Measurements from ENCODE around the gene TMC4.
"Not testable (repeated sequence)": the region's sequence is repeated elsewhere in the genome, so short reads cannot be mapped to it uniquely, and the experiment has no call there.

Gene TMC4

DNA sequence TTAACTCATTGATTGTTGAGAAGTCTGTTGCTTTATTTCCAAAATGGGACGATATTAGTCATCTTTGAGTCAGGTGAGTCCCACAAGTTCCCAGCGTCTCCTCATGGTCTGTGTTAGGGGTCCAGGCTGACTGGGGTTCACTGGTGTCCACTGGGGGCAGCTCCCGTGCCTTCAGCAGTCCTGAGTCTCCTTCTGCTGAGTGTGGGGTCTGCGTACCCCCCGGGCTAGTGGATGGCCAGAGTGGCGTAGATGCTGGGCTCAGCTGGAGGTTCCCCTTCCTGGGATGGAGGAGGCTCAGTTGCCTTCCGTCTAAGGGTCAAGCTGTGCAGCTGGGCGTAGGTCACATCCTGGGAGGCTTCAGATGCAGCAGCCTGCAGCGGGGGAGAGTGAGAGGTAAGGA, 43.9 kb upstream of the TMC4 start:
- TF ChIP-seq, protein P1, sequence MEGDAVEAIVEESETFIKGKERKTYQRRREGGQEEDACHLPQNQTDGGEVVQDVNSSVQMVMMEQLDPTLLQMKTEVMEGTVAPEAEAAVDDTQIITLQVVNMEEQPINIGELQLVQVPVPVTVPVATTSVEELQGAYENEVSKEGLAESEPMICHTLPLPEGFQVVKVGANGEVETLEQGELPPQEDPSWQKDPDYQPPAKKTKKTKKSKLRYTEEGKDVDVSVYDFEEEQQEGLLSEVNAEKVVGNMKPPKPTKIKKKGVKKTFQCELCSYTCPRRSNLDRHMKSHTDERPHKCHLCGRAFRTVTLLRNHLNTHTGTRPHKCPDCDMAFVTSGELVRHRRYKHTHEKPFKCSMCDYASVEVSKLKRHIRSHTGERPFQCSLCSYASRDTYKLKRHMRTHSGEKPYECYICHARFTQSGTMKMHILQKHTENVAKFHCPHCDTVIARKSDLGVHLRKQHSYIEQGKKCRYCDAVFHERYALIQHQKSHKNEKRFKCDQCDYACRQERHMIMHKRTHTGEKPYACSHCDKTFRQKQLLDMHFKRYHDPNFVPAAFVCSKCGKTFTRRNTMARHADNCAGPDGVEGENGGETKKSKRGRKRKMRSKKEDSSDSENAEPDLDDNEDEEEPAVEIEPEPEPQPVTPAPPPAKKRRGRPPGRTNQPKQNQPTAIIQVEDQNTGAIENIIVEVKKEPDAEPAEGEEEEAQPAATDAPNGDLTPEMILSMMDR (IDR thresholded peaks at IDR 0.05) = no peak
- no peak for DNase-seq
- H3K27ac ChIP-seq = no peak overlapping the region
- peaks cover 0 to 14% of the 10 kb centered on the region in 2 donors for H3K27me3 ChIP-seq
- peaks cover 0 to 12% (median 0%) of the 10 kb centered on the region in 3 donors for H3K36me3 ChIP-seq
- no peaks in the 10 kb centered on the region for H3K9me3 ChIP-seq
- no peaks in the 10 kb centered on the region for H3K4me1 ChIP-seq
- H3K4me3 ChIP-seq = no peak overlapping the region
- intact Hi-C loops (cut with DNase I; ENCODE audit: low total_unique reads) = no loop called here

DNA sequence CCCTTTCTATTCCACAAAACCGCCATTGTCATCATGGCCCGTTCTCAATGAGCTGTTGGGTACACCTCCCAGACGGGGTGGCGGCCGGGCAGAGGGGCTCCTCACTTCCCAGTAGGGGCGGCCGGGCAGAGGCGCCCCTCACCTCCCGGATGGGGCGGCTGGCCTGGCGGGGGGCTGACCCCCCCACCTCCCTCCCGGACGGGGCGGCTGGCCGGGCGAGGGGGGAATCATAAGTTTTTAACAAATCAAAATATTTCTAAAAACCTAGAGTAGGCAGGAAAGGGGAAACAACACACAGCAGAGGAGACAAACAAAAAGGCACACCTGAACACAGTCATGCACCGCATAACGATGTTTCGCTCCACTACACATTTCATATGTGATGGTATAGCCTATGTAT, 41.8 kb upstream of the TMC4 start:
- H3K27ac ChIP-seq = not testable (repeated sequence)
- peaks cover 0 to 12% (median 0%) of the 10 kb centered on the region in 3 donors for H3K36me3 ChIP-seq

DNA sequence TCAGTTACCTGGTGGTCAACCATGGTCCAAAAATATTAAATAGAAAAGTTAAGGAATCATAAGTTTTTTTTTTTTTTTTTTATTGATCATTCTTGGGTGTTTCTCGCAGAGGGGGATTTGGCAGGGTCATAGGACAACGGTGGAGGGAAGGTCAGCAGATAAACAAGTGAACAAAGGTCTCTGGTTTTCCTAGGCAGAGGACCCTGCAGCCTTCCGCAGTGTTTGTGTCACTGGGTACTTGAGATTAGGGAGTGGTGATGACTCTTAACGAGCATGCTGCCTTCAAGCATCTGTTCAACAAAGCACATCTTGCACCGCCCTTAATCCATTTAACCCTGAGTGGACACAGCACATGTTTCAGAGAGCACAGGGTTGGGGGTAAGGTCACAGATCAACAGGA, 41.3 kb upstream of the TMC4 start:
- H3K36me3 ChIP-seq; H3K9me3 ChIP-seq; H3K27ac ChIP-seq; H3K4me3 ChIP-seq; H3K27me3 ChIP-seq; DNase-seq; intact Hi-C loops (cut with DNase I; ENCODE audit: low total_unique reads): not testable (repeated sequence)
- H3K4me1 ChIP-seq = peaks cover 4 to 12% (median 9%) of the 10 kb centered on the region in 4 donors

More for the DNA sequence above, 41.8 kb upstream of the TMC4 start:
- H3K9me3 ChIP-seq; DNase-seq; H3K27me3 ChIP-seq; intact Hi-C loops (cut with DNase I; ENCODE audit: low total_unique reads); H3K4me1 ChIP-seq; H3K4me3 ChIP-seq: not testable (repeated sequence)

DNA sequence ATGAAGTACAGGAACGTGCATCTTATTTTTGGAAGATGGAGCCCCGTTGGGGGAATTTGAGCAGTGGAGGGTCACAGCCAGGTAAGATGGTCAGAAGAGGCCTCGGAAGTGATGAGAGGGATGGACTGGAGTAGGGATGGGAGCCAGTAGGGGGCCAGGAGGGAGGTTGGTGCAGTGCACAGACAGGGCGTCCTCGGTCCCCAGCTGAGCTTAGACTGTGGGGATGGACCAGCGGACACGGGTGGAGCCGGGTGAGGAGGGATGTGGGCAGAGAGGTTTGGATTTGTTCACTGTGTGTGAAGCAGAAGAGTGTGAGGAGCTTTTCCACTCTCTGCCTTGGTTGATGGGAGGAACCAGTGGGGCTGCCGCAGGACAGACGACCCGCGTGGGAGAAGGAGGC, 38.3 kb upstream of the TMC4 start:
- DNase-seq = no peak
- no peaks in the 10 kb centered on the region for H3K27me3 ChIP-seq
- no peak overlapping the region for H3K27ac ChIP-seq

DNA sequence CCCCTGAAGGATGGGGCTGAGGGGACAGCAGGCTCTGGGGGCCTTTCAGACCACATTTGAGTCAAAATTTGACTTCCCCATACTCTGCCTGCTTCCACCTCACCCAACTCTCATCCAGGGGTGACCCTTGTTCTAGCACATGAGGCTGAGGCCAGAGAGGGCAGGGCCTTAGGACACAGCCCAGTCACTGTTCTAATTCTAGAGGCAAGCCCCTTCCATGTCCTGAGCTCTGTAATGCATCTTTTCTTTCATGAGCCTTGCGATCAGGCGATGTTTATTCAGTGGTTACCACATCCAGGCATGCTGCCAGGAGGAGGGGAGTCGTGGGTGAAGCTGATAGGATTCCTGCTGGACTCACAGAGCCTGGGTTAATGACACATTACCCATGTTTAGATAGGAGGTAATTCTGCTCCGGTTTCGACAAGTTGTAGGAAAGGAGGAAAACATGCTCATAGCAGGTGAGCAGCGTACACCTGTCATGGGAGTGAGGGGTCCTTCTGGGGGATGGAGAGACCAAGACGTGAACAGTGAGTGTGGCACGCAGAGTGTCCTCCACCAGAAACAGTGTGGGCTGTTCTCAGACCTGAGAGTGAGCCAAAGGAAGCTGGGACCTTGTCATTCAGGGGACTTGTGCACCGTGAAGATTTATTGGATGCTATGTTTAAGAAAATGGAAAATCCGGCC, 37.0 kb upstream of the TMC4 start:
- Histone ChIP-seq H3K27ac (peak overlapping the region; percentile 58 to 75), H3K27me3 (no peaks in the 10 kb centered on the region), H3K9me3 (no peaks in the 10 kb centered on the region), H3K36me3 (peaks cover 24 to 36% (median 31%) of the 10 kb centered on the region in 3 donors), H3K4me1 (peaks cover 6 to 22% (median 21%) of the 10 kb centered on the region in 4 donors), H3K4me3 (no peak overlapping the region)
- peak; percentile 91 to 93 for DNase-seq
- intact Hi-C loops (cut with DNase I; ENCODE audit: low total_unique reads) = no loop called here
- TF ChIP-seq, protein P1 (IDR thresholded peaks at IDR 0.05) = no peak

More for the DNA sequence above, 38.3 kb upstream of the TMC4 start:
- intact Hi-C loops (cut with DNase I; ENCODE audit: low total_unique reads) = no loop called here
- Histone ChIP-seq H3K9me3 (no peaks in the 10 kb centered on the region), H3K4me3 (no peak overlapping the region), H3K4me1 (peaks cover 6 to 19% (median 15%) of the 10 kb centered on the region in 4 donors), H3K36me3 (peaks cover 17 to 23% (median 22%) of the 10 kb centered on the region in 3 donors)
- TF ChIP-seq, protein P1 (IDR thresholded peaks at IDR 0.05) = no peak

DNA sequence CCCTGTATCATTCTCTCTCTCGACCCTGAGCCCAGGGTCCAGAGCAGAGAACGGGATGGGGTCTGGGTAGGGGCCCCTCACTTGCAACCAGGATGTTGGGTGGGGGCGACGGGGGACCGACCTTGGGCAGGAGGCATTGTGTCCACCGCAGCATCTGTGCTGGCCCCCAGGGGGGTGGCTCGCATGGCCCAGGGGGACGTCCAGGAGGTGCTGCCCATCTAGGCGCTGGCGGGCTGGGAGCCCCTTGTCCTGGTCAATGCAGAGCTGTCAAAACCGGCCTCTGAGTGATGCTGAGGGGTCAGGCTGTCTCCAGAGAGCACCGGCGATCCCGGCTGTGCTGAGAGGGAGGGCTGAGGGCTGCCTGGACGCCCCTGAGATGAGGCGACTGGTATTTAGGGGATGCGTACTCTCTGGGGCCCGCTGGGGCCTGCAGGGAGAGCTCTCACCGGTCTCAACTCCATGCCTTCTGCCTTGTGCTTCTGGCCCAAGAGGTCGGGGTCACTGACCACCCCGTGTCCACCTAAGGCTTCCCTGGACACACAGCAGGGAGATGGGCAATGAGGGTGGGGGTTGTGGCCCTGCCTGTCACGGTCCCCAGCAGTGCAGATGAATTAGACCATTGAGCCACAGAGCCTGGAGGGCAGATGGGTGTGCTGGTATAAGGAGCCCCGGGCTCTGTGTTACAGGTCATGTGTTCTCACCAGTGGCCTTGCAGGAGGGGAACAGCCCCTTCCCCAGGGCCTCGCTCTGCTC, 36.3 kb upstream of the TMC4 start:
- H3K36me3 ChIP-seq = peaks cover 24 to 43% (median 35%) of the 10 kb centered on the region in 3 donors
- H3K4me1 ChIP-seq = peaks cover 6 to 29% (median 26%) of the 10 kb centered on the region in 4 donors
- TF ChIP-seq, protein P1 (IDR thresholded peaks at IDR 0.05) = no peak
- peak overlapping the region; percentile 58 to 75 for H3K27ac ChIP-seq
- no peaks in the 10 kb centered on the region for H3K27me3 ChIP-seq
- intact Hi-C loops (cut with DNase I; ENCODE audit: low total_unique reads) = no loop called here
- H3K4me3 ChIP-seq = no peak overlapping the region
- H3K9me3 ChIP-seq = no peaks in the 10 kb centered on the region
- DNase-seq = no peak

Measured in tibial artery (tissue), 4 donors.